Sciatic nerve (tissue), 1 donor: ENCODE measurements around the gene HNRNPA1L2. TPM values are rescaled to one million over a fixed set of nuclear protein-coding genes. Genes with fewer than 3 reads are reported as not detected.

Experiments
- total RNA-seq: library from RNA; stranded (reverse); fragmentation: NEBNext Ultra II Directional; extraction: Animal tissue kit (Norgen Biotek cat#: 25700); gene quantifications from one replicate; pipeline ENCODE4 v1.2.1, GENCODE V29; 2021
- donor health status: DM: no; HTN: no; CAD: no.

The HNRNPA1L2 gene
- total RNA-seq, 1 donor from 2014 or later = 8.8 TPM

Other genes with a start within 250 kb of the HNRNPA1L2 start
- gene THSD1, start 236.3 kb upstream of the HNRNPA1L2 start, total RNA-seq = 13.4 TPM
- 50.2 TPM for gene VPS36, start 191.8 kb upstream of the HNRNPA1L2 start, total RNA-seq
- gene CKAP2, start 187.0 kb upstream of the HNRNPA1L2 start, total RNA-seq = 9.5 TPM
- 62.3 TPM for gene SUGT1, start 10.4 kb downstream of the HNRNPA1L2 start, total RNA-seq
- 0.27 TPM for gene CNMD, start 97.4 kb downstream of the HNRNPA1L2 start, total RNA-seq
- 1.9 TPM for gene PCDH8, start 206.2 kb downstream of the HNRNPA1L2 start, total RNA-seq